HG03378 (cell line): ENCODE data around the gene CEP120.

Source experiments
- ATAC-seq: cut with Tn5 transposase; IDR thresholded peaks from one replicate; pipeline ENCODE4 v1.9.1; 2021; ENCODE audit warnings: mild to moderate bottlenecking, moderate library complexity; ENCODE audit not compliant: unreplicated experiment

CEP120 gene

DNA sequence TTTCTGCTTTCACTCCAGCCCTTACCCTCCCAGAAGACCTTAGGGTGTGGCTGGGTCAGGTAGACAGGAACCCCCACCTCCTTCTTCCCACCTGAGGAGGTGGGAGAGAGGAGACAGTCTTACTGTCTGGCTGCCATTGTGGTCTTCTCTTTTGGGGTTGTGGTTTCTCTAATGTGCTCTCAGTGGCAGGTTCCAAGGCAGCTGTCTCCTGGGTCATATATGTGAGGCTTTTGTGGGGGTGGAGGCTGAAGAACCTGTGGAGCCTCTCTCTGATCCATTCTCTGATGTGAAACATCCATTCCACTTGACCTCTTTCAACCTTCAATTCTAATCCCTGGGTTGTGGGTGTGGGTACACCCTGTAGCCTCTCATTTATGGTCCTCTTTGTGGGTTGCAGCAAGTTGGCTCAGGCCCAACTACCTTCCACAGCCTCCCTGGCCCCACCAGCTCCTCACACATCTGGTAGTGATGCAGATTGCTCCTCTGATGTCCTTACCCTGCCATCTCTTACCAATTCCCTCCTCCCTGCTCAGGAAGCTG is 118.4 kb downstream of the CEP120 start:
- no peak for ATAC-seq

DNA sequence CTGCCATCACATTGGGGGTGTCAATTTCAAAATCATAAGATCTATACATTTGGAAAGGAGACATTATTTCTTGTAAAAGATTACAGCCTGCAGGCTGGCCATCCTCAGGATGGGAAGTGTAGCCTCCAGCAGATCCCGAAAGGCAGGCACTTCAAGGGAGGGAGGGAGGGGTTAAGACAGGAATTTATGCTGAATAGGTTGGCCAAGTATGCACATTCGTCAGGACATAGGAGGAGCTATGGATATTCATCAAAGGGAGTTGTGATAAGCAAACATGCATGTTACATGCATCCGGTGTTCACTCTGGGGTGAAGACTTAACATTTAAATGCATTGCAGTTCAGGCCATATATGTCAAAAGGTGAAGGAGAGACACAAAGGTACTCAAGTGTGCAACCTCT is 119.4 kb downstream of the CEP120 start:
- ATAC-seq: no peak

GRCh38 chr5:123300266-123300665 is 122.9 kb downstream of the CEP120 start:
- no peak for ATAC-seq

- no peak for ATAC-seq
Measured at GRCh38 chr5:123299136-123299535, 124.1 kb downstream of the CEP120 start.

DNA sequence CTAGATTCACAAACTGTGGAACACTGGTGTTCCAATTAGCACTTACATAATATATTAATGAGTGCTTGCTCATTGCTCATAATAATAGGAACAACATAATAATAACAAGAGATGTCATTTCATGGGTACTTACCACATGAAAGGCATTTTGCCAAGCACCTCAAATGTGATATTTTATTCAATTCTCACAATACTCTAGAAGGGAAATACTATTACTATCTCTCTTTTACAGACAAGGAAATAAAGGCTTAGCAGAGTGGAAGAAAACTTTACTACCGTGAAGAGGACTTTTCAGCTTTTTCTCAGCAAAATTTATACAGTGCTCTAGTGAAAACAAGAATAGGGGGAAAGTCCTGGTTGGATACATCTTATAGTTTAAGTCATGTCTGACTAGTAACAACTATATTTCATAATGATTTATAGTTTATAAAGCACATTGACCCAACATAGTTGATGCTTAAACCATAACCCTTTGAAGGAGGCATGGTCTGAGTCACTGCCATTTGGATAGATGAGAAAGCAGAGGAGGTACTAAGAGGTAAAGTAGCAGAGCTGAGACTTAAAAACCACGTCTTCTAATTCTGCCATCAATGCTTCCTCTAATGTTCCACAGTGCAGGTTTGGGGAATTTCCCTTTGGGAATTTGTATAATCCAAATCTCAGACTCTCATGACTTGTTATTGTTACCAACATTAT is 124.7 kb downstream of the CEP120 start:
- no peak for ATAC-seq

GRCh38 chr5:123297866-123298265 is 125.3 kb downstream of the CEP120 start:
- ATAC-seq: no peak

DNA sequence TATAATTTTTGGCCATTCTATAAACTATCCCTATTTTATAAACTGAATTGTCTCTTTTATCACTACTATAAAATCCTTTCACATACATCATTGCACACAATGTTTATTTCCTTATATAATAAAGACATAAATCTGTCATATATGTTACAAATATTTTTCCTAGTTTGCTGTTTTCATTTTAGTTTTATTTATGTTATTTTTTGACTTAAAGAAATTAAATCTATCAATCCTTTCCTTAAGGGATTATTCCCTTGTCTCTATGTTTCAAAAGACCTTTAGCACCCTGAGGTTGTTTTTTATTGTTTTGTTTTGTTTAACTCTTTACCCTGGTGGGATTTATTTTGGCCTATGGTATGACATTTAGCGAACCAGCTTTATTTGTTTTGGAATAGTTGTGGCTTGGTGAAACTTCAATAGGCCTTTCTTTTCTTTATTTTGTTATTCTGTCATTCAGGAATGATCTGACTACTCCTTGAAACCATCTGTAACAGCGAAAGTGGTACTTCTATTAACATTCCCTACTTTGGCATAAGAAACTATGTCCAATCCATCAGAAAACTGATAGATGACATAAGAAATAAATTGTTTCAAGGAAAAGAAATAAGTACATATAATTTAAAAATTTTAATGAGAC is 125.9 kb downstream of the CEP120 start:
- no peak for ATAC-seq
